GM18861 (cell line): ENCODE results near the gene PLEKHM2.

ENCODE experiments used
- ATAC-seq: cut with Tn5 transposase; IDR thresholded peaks from one replicate; pipeline ENCODE4 v1.9.1; 2021; ENCODE audit not compliant: unreplicated experiment

Gene PLEKHM2

DNA sequence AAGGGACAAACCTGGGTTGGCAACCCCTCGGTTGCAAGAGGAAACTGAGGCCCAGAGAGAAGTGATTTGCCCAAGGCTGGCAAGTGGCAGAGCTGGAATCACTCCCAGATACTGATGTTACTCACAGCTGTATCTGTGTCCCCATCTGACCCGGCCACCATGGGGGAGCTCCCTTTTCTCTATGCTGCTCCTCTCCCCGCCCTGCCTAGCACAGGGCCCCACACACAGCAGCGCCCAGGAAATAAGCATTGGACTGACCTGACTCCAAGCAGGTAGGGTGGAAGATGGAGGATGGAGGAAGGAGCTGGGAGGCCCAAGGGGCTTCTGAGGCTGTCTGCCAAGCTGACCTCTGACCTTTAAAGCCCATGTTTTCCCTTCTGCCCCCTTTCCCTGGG lies 71.5 kb downstream of the PLEKHM2 start:
- no peak for ATAC-seq

DNA sequence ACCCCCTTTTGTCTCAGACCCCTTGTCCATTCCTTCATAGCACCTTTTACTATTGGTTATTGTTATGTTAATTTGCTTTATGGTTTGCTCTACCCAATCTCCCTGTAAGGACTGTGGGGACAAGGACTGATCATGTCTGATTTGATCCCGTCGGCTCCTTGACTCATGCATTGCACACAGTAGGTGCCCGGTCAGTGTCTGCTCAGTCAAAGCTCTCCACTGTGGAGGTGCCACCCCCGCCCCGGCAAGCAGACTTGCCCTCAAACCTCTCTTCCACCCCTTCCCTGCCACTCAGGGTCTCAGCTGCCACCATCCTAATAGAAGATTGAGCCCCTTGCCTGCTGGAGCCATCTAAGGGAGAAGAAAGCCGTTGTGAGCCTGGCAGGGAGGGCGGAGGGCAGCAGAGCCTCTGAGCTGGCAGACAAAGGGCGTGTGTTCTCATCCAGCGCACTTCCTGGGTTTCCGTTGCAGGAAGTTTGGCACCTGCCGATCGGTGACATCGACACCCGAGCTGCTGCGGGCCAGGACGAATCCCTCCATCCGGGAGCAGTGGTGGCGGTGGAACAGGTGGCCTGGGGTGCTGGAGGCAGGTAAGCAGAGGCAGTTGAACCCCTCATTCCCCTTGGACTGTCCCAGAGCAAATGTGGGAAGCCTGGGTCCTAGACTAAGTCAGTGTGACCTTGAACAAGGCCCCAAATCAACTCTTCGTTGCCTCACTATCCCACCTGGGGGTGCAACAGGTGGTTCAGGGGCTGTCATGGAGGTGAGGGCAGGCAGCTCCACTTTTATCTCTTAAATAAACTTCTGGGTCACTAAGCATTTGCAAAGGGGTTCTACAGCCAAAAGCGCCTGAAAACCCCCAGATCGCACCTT lies 72.3 kb downstream of the PLEKHM2 start:
- no peak for ATAC-seq

DNA sequence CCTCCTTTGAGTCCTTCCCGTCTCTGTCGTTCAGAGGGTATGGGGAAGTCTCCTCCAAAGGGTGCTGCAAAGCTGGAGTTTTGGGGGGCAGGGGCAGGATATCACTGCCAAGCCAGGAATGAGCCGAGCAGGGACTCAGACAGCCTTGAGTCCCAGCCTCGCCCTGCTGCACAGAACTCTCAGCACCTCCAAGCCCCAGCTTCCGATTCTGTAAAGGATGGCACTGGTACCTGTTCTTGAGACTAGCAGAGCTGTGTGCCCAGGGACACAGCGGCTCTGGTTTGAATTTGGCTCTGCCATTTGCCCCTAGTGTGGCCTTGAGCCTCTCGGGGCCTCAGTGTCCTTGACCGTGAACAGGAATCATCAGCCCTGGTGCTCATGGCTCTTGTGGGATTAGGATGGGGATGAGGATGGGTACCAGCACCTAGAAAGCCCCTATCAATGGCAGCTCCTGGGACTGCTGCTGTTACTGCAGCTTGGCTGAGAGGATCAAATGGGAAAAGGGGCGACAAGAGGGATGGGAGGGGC lies 73.0 kb downstream of the PLEKHM2 start:
- ATAC-seq, result no peak

DNA sequence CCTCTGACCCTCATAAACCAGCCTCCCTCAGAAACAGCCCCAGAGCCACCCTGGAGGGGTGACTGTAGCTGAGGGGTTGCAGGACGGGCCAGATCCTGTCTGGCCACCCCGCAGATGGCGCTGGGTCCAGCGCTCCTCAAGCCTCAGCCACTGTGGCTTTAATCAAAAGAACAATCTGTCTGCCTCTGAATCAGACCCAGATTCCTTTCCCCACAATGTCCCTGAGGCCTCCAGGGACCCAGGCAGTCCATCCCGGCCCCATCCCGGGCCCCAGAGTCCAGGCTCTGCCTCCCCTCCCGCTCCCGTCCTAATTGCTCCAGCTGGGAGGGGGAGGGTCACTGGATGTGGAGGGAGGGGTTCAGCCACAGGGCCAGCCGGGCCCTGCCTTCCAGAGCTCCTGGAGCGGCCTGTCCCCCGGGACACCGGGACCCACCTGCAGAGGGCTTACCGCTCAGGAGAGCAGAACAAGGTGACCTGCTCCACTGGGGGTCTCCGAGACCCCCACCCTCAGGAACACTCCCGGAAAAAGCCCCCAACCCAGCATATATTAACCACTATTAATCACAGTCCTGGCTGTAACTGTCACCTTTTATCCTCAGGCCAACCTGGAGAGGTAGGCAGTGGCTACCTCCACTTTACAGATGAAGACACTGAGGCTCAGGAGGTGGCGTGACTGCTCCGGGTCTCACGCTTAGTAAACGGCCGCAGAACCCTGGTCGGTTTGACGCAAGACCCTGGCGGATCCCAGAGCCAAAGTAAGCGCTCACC lies 73.6 kb downstream of the PLEKHM2 start:
- ATAC-seq, result no peak

DNA sequence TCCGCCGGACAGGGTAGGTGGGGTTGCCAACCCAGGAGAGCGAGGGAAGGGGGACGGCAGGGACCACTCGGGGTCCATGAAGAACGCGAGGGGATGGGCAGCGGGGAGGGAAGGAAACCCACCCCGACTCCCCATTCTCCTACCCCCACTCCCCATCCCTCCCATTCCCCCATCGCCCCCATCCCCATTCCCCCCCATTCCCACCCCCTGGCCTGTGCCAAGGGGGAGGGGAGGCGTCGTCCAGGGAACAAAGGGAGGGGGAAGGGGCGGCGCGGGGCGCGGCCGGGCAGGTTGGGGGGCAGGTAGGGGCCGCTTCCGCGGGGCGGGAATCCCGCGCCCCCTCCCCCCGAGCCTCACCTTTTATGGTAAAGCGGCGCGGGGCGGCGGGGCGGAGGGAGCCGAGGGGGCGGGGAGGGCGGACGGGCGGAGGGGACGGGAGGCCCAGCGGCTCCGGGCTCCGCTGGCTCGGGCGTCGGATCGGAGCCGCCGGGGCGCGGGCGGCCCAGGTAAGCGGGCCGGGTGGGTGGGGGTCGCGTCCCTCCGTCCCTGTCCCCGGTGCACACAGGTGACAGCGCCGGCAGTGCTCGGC lies 74.3 kb downstream of the PLEKHM2 start, which contains the start of gene FBLIM1:
TSS of gene FBLIM1 (plus strand) at position 453 of the 589 bp plus-strand sequence. CDS start 6,189 bp downstream, outside the sequence.
- ATAC-seq, result no peak

DNA sequence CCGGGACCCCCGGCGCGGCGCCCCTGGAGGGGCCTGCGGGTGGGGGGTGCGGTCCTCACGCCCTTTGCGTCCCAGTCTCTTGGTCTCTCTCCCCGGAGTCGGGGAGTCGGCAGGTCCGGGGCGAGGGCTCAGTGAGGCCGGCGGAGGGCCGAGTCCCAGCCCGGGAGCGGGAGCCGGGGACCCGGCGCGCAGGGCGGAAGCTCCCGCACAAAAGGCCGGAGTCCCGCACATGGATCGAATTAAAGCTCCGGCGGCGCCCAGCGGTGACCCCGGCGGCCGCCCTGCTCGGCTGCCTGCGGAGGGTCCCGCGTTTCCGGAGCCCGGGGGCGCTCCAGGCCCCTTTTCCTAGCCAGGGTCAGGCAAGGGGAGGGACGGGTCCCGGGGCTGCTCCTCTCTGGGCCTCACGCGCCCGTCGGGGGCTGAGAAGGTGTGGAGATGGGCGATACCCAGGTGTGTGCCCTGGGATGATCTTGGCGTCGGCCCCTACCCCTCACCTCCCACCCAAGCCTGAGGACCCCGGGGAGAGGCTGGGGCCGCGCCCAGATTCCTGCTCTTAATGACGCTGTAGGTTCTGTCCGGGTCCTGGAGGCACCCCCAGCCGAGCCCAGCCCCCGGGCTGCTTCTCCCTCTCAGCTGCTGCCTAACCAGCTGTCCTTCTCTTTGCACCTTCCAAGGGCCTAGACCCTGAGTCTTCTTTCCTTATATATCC lies 75.0 kb downstream of the PLEKHM2 start:
- ATAC-seq, result no peak

DNA sequence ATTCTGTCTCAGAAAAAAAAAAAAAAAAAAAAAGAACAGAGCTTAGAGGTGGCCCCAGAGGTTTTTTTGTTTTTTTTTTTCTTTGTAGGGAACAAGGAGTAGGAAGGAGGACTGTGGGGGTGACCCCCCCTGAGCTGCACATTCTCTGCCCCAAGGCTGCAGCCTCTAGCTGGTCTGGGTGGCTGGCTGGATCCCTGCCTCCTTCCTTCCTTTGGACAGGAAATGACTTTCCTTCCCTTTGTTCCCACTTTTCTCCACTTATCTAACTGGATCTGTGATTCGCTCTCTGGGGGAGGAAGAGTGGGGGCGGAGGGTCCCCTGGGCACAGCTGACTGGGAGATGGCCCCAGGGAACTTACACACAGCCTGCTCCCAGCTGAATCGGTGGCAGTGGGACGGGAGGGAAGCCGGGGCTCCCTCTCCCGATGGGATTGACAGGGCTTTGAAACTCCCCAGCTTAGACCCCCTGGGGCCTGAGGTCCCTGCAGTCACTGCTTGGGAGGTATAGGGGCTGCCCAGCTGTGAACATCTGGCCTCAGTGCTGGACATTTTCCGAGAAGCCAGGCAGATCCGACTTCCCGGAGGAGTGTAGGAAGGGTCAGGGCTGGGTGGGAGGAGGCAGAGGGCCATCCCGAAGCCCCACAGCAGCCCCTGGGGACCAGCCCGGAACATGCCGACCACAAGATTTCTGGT lies 76.5 kb downstream of the PLEKHM2 start:
- no peak for ATAC-seq

DNA sequence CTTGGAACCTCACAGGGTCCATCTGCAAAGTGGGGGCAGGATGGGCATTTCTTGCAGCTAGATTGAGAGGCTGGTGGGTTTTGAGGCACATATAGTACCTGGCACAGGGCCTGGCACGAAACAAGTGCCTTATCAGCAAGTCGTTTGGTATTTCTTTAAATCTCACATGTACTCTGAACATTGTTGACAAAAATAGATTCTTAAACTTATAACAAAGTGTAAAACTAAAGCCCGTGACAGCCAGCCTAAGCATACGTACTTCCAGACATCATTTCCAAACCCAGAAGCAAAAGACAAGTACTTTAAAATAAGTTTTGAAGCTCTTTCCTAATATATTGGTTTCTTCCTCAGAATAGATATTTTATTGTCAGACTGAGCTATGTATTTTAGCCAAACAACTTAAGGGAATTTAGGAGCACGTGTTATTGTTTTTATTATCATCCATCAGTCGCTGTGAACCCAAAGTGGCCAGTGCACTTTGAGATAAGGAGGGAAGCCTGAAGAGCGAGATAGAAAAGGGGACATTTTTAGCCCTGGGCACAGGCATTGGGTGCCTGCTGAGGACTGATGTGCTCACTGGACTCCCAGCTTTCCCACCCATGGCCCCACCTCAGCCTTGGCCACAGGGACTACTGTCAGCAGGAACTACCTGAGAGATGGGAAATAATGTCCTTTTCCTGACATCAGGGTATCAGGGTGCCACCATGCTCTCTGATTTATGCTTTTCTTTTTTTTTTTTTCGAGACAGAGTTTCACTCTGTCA lies 77.4 kb downstream of the PLEKHM2 start:
- no peak for ATAC-seq

DNA sequence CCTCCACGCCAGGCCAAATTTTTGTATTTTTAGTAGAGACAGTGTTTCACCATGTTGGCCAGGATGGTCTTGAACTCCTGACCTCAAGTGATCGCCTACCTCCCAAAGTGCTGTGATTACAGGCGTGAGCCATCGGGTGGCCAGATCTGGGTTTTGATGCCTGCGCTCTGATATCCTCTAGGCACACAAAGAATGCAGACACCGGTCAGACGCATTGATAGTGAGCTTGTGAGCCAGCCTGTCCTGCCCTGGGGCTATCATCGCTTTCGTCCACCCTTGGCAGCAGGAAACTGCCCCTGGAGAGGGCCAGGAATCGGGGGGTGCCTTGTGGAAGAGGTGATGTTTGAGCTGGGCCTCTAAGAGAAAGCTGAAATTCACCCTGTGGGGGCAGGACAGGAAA lies 78.4 kb downstream of the PLEKHM2 start:
- ATAC-seq, result no peak

DNA sequence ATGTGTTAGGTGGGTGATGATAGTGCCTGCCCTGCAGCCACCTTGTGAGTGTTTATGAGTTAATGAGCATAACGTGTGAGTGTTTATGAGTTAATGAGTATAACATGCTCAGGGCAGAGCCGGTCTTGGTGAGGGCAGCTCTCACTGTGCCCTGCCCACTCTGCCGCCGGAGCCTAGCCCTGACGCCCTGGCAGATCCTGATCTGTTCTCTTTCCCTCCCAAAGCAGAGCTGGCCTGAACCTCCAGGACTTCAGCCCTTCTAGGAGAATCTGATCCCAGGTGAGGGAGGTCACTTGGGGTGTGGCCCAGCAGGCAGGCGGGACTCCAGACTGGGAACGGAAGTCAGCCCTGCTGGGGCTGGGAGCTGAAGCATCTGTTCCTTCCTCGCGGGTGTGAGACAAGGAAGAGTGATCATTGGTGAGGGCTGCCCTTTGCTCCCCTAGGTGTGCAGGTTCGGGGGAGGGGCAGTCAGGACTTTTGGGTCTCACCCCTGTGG lies 80.2 kb downstream of the PLEKHM2 start:
- no peak for ATAC-seq

DNA sequence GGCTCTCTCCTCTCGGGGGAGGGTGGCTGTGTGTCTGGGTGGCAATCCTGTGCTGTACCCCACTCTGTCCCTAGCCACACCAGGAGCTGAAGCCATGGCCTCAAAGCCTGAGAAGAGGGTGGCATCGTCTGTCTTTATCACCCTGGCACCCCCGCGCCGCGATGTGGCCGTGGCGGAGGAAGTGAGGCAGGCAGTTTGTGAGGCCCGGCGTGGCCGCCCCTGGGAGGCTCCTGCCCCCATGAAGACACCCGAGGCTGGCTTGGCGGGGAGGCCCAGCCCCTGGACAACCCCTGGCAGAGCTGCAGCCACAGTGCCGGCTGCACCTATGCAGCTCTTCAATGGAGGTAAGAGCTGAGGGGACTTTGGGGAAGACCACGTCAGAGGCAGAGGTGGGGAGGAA lies 80.8 kb downstream of the PLEKHM2 start:
- ATAC-seq, result no peak

DNA sequence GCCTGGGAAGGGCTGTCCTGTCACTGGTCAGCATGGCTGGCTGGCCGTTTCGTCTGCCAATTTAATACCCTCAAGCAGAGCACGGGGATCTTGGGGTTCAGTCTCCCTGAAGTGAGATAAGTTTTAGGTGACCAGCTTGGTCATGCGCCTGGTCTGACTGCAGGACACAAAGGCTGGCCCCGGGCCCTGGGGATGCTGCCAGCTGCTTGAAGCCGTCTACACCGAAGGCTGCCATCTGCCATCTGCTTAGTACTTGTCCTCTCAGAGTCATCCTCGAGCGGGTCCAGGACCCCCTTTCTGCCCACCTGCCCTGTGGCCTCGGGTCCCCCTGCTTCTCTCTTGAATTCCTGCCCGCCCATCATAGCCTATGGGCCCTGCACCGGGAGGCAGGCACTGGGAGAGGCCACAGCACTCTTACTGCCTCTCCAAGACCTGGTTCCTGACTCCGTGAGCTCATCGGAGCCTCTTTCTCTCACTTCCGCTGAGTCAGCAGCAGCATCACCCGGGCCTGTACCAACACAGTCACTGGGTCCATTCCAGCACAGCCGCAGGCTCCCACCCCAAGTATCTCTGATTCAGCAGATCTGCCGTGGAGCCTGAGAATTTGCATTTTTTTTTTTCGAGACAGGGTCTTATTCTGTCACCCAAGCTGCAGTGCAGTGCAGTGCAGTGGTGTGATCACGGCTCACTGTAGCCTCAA lies 81.5 kb downstream of the PLEKHM2 start:
- ATAC-seq, result no peak

DNA sequence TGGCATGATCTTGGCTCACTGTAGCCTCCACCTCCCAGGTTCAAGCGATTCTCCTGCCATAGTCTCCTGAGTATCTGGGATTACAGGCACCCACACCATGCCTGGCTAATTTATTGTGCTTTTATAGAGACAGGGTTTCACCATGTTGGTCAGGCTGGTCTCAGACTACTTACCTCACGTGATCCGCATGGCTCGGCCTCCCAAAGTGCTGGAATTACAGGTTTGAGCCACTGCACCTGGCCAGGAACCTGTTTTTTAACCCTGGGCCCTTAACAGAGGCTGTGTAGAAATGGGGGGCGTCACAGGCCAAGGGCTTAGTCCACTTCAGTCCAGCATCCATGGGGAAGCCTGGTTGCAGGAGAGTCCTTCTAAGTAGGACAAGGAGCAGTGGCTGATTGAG lies 83.8 kb downstream of the PLEKHM2 start:
- no peak for ATAC-seq

DNA sequence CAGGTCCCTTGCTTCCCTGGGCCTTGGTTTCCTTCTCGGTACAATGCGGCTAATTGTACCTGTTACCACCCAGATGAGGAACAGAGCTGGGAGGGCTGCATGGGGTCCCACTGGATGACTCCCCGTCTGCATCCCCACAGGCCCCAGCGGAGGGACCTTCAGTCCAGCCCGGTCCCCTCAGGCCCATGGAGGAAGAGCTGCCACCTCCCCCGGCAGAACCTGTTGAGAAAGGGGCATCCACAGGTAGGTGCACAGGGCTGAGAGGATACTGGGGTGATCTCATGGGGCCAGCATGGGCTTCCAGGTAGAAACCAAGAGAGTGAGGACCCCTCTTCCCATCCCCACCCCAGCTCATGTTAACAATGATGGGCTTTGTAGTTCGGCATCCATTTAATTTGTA lies 84.3 kb downstream of the PLEKHM2 start:
- ATAC-seq, result no peak

DNA sequence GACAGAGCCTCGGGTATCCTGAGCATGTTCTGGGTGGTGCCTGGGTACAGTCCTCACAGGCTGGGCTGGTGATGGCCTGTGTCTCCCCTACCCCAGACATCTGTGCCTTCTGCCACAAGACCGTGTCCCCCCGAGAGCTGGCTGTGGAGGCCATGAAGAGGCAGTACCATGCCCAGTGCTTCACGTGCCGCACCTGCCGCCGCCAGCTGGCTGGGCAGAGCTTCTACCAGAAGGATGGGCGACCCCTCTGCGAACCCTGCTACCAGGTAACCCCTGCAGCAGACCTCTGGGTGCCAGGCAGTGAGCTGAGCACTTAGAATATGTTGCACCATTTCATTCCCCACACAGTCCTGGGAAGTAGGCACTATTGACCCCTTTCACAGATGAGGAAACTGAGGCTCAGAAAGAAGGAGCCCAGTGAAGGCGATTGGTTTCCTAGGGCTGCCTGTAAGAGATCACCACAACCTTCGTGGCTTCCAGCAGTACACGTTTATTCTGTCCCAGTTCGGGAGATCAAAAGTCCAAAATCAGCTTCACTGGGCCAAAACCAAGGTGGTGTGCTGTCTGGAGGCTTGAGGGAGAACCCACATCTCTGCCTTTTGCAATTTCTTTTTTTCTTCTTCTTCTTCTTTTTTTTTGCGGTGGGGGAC lies 86.3 kb downstream of the PLEKHM2 start:
- no peak for ATAC-seq

DNA sequence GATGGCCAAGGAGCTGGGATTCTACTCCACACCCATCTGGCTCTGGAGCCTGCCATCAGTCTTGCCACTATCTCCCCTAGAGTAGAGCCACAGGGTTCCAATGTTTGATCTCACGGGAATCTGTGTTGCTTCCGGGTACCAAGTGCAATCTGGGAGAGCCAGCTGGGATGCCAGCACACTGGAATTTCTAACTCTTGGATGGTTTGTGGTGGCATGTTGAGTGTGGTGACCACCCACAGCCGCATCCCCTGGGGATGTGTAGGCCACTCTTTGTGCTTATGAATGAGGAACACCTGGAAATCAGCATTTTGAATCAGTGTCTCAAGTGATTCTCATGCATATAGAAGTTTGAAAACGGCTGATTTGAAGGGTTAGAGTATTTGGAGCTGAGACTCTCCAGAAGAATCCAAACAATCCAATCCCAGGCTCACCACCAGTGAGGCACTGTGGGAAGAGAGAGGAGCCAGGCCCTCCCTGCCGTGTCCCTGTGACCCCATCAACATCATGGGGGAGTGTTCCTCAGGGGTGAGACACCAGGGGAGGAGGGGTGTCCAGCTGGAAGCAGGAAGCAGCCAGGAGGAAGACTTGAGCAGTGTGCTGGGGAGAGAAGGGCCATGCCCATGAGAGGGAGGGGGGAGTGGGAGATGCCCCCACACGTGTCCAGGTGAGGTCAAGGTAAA lies 87.9 kb downstream of the PLEKHM2 start:
- no peak for ATAC-seq

DNA sequence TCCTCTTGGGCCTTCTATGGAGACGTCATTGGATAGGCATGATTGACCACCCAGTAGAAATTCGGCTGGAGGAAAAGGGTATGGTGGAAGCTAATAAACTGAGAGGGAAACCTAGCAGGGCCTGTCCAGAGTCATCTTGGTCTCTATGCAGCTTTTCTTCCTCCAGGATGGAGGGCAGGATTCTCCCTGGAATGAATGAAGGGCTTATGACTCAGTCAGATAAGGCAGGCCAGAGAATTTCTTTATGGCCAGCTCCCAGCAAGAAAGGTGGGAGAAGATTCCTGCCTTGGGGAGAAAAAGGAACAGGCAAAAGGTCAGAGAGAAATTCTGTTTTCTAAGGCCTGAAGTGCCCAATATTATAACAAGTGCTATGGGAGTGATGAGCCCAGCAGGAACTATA lies 91.6 kb downstream of the PLEKHM2 start:
- no peak for ATAC-seq
